Muscle layer of duodenum (tissue), 2 donors: ENCODE data around the gene LAMA2.

Experiments used
- H3K27ac ChIP-seq: one replicate; pipeline ENCODE4 v1.7.0; 2013; ENCODE audit warnings: mild to moderate bottlenecking, low read length
- H3K27me3 ChIP-seq: one replicate; pipeline ENCODE4 v1.7.0; 2013; ENCODE audit warnings: low read depth, mild to moderate bottlenecking, control low read depth, low read length
- H3K36me3 ChIP-seq, 2 donors: one replicate each; pipeline ENCODE4 v1.7.0; 2013; ENCODE audit warnings: low read length in 2 of 2, control low read depth in 1 of 2, mild to moderate bottlenecking in 1 of 2; ENCODE audit not compliant: insufficient read depth in 2 of 2, control insufficient read depth in 1 of 2
- H3K4me1 ChIP-seq, 2 donors: one replicate each; pipeline ENCODE4 v1.7.0; 2013; ENCODE audit warnings: low read length in 2 of 2, mild to moderate bottlenecking in 2 of 2, control low read depth in 1 of 2, moderate library complexity in 1 of 2; ENCODE audit not compliant: insufficient read depth in 2 of 2, control insufficient read depth in 1 of 2
- H3K4me3 ChIP-seq, 2 donors: one replicate each; pipeline ENCODE4 v1.7.0; 2013; ENCODE audit warnings: low read length in 2 of 2, low read depth in 1 of 2, mild to moderate bottlenecking in 1 of 2
- H3K9me3 ChIP-seq, 2 donors: one replicate each; pipeline ENCODE4 v1.7.0; 2013; ENCODE audit warnings: low read length in 2 of 2, control low read depth in 1 of 2, mild to moderate bottlenecking in 1 of 2; ENCODE audit not compliant: control insufficient read depth in 1 of 2
- donor health status: healthy.

LAMA2 gene

GRCh38 chr6:129233458-129234134, 350.7 kb downstream of the LAMA2 start:
- no peaks in the 10 kb centered on the region for H3K4me1 ChIP-seq
- H3K27ac ChIP-seq, result no peak overlapping the region
- no peaks in the 10 kb centered on the region for H3K27me3 ChIP-seq
- no peak overlapping the region for H3K4me3 ChIP-seq
- no peaks in the 10 kb centered on the region for H3K9me3 ChIP-seq
- H3K36me3 ChIP-seq, result no peaks in the 10 kb centered on the region

DNA sequence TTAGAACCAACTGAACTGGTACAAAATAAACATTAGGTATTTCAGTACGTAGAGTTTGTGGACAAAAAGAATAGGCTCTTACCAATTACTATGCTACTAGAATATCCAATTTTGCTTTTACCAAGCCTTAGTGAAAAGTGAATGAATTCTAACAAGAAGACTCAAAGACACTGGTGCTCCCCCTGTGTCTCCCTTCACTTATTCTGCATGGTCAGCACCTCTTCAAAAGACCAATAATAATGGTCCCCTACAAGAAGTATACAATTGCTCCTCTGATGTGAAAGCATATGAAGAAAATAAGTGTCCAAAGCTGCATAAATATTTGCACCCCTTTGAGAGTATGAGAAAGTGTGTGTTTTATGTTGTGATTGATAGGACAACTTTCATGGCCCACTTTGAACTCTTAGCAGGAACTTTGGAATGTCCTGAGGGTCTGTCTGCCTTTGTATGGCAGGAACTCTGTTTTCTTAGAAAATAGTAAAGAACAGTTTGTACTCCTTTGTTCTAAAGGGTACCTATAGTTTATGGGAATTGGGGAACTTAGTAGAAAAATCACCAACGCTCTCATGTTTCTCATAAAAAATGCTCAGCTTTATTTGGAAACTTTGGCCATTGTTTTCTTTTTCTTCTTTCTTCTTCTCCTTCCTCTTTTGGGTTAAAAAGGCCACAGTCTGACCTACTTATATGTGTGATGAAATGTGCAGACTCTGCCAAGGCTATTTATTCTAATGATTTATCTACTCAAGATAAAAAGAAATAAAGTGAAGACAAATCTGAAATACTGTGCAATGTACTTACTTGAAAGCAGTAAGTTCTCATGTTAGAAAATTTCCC, 352.4 kb downstream of the LAMA2 start:
- Histone ChIP-seq H3K4me3 (no peak overlapping the region), H3K4me1 (no peaks in the 10 kb centered on the region), H3K27me3 (no peaks in the 10 kb centered on the region), H3K9me3 (no peaks in the 10 kb centered on the region), H3K36me3 (no peaks in the 10 kb centered on the region), H3K27ac (no peak overlapping the region)

GRCh38 chr6:129236001-129236517, 353.1 kb downstream of the LAMA2 start:
- Histone ChIP-seq H3K9me3 (no peaks in the 10 kb centered on the region), H3K4me1 (no peaks in the 10 kb centered on the region), H3K27ac (no peak overlapping the region), H3K36me3 (no peaks in the 10 kb centered on the region), H3K4me3 (no peak overlapping the region), H3K27me3 (no peaks in the 10 kb centered on the region)

GRCh38 chr6:129238991-129239390, 356.1 kb downstream of the LAMA2 start:
- no peaks in the 10 kb centered on the region for H3K9me3 ChIP-seq
- no peak overlapping the region for H3K4me3 ChIP-seq
- no peaks in the 10 kb centered on the region for H3K36me3 ChIP-seq
- no peak overlapping the region for H3K27ac ChIP-seq
- H3K27me3 ChIP-seq, result no peaks in the 10 kb centered on the region
- no peaks in the 10 kb centered on the region for H3K4me1 ChIP-seq

GRCh38 chr6:129239825-129240491, 357.0 kb downstream of the LAMA2 start:
- no peaks in the 10 kb centered on the region for H3K4me1 ChIP-seq
- H3K9me3 ChIP-seq, result no peaks in the 10 kb centered on the region
- H3K4me3 ChIP-seq, result no peak overlapping the region
- no peak overlapping the region for H3K27ac ChIP-seq
- no peaks in the 10 kb centered on the region for H3K36me3 ChIP-seq
- H3K27me3 ChIP-seq, result no peaks in the 10 kb centered on the region

DNA sequence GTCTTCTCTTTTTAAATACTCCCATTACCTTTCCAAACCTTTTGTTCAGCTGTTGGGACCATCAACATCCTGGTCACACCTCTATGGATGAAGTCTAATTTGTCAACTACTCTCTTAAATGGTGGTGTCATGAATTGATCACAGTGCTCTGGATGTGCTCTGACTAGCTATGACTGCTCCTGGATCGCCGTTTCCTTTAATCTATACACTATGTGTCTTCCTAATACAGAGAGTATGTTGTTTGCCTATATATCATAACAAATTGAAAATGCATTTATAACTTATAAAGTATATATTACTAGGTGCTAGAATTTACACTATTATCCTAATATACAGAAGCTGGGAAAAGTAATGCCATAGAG, 357.5 kb downstream of the LAMA2 start:
- no peaks in the 10 kb centered on the region for H3K9me3 ChIP-seq
- H3K36me3 ChIP-seq, result no peaks in the 10 kb centered on the region
- H3K27me3 ChIP-seq, result no peaks in the 10 kb centered on the region
- H3K4me3 ChIP-seq, result no peak overlapping the region
- no peaks in the 10 kb centered on the region for H3K4me1 ChIP-seq
- H3K27ac ChIP-seq, result no peak overlapping the region

DNA sequence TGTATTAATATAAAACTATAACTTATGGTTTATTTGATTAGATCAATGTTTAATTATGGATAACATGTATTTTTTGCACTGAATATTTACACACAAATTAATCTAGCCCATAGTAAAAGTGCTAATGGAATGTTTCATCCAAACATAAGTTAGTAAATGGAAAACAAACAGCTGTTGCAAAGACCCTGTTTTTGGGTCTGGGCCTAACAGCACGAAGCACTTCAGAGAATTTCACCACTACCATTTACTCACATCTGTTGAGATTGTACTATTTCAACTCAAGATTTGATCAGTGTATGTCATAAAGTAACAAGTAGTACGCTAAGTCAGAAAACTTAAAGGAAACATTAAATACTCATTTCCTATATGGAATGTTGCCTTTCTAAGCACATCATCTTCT, 359.6 kb downstream of the LAMA2 start:
- H3K27ac ChIP-seq, result no peak overlapping the region
- H3K27me3 ChIP-seq, result no peaks in the 10 kb centered on the region

DNA sequence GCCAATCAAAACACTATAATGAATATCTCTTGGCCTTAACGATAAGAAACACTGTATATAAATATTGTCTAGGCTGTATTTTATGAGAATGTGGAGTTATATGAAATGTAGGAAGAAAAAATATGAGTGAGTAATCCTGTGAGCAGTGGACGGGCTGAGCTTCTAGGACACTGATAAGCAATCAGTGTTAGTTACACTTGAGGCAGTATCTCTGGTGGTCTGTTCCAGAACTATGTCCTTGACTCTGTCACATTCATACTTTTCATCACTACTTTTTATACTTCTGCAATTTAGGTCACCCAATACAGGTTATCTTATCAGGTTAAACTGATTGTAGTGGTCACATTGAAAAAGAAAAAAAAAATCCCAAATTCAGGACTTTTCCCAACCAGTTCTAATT, 360.4 kb downstream of the LAMA2 start:
- H3K27ac ChIP-seq, result no peak overlapping the region

More for the DNA sequence above, 359.6 kb downstream of the LAMA2 start:
- H3K4me1 ChIP-seq, result no peaks in the 10 kb centered on the region
- no peaks in the 10 kb centered on the region for H3K36me3 ChIP-seq
- no peaks in the 10 kb centered on the region for H3K9me3 ChIP-seq
- no peak overlapping the region for H3K4me3 ChIP-seq

DNA sequence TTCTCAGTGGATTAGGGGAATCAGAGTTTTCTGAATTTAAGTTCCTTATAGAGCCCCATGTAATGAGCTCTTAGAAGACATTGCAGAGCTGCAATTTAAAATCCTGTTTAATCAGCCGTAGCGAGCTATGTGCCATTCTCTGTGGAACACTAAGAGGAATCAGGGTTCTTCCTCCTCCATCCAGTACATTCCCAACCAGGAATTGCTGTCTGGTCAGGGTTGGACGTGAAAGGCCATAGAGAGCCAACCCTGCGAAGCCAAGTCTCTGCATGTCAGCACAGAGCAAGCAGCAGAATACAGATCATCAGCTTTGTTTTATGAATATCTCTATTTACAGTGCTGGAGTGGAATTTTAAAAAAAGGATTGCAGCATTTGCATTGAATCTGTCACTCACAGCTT, 366.0 kb downstream of the LAMA2 start:
- Histone ChIP-seq H3K27me3 (no peaks in the 10 kb centered on the region), H3K4me1 (no peaks in the 10 kb centered on the region), H3K27ac (no peak overlapping the region), H3K9me3 (no peaks in the 10 kb centered on the region), H3K36me3 (no peaks in the 10 kb centered on the region), H3K4me3 (no peak overlapping the region)

More for the DNA sequence above, 360.4 kb downstream of the LAMA2 start:
- H3K4me3 ChIP-seq, result no peak overlapping the region
- no peaks in the 10 kb centered on the region for H3K9me3 ChIP-seq
- H3K4me1 ChIP-seq, result no peaks in the 10 kb centered on the region
- no peaks in the 10 kb centered on the region for H3K36me3 ChIP-seq
- no peaks in the 10 kb centered on the region for H3K27me3 ChIP-seq

DNA sequence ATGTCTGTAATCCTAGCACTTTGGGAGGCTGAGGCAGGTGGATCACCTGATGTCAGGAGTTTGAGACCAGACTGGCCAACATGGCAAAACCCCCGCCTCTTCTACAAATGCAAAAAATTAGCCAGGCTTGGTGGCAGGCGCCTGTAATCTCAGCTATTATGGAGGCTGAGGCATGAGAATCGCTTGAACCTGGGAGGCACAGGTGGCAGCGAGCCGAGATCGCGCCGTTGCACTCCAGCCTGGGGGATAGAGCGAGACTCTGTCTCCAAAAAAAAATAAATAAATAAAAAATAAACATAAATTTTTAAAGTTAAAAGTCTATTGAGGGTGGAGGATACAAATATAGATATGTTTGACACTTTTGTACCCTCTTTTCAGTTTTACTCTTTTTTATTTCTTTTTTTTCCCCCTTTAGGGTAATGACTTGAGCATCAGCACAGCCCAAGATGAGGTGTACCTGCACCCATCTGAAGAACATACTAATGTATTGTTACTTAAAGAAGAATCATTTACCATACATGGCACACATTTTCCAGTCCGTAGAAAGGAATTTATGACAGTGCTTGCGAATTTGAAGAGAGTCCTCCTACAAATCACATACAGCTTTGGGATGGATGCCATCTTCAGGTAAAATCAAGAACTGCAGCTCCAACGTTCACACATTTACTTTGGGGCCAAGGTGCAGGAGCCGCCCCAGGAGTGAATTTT, 368.9 kb downstream of the LAMA2 start:
- no peaks in the 10 kb centered on the region for H3K27me3 ChIP-seq
- H3K9me3 ChIP-seq, result no peaks in the 10 kb centered on the region
- no peaks in the 10 kb centered on the region for H3K4me1 ChIP-seq
- no peak overlapping the region for H3K4me3 ChIP-seq
- no peak overlapping the region for H3K27ac ChIP-seq
- no peaks in the 10 kb centered on the region for H3K36me3 ChIP-seq
